DMS53 treated with DMSO at 0.1 percent for 48 hours (cell line): ENCODE data around the gene ZGPAT.

Source experiments
- DNase-seq: peaks from one replicate; lab custom pipeline; 2025; ENCODE audit not compliant: unreplicated experiment; lab: John Stamatoyannopoulos, UW

ZGPAT gene

DNA sequence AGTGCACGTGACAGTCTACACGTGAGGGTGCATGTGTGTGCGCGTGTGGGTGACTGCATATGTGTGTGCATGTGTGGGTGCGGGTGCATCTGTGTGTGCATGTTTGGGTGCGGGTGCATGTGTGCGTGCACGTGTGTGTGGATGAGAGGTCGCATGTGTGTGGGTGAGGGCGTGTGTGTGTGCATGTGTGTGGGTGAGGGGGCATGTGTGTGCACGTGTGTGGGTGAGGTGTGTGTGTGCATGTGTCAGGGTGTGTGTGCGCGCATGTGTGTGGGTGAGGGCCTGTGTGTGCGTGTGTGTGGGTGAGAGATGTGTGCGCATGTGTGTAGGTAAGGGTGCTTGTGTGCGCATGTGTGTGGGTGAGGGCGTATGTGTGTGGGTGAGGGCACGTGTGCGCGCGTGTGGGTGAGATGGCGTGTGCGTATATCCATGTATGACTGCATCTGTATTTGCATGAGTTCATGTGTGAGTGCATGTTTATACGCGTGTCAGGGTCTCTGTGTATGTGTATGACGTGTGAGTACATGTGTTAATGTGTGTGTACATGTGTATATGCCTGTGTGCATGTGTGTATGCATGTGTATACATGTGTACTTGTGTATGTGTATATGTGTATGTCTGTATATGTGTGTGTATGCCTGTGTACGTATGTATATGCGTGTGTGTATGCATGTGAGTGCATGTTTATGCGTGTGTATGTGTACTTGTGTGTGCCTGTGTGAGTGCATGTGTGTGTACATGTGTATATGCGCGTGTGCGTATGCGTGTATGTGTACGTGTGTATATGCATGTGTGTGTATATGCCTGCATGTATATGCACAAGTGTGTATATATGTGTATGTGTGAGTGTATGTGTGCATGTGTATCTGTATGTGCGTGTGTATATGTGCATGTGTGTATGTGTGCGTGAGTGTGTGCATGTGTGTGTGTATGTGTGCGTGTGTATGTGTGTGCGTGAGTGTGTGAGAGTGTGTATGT, 24.6 kb downstream of the ZGPAT start:
- DNase-seq = no peak

DNA sequence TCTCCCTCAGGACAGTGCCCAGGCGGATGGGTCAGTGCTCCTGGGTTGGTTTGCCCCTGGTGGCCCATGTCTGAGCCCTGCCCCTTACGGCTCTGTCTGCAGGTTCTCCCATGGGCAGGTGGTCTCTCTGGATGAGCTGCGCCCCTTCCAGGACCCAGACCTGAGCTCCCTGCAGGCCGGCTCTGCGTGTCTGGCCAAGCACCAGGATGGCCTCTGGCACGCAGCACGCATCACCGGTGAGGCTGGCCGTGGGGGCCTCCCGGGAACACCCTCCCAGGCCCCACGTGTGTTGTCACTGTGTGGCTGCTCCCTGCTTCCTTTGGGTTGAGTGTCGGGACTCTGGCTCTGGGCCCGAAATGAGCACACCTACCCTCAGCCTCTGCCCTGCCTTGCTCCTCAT, 25.3 kb downstream of the ZGPAT start:
- DNase-seq = no peak

DNA sequence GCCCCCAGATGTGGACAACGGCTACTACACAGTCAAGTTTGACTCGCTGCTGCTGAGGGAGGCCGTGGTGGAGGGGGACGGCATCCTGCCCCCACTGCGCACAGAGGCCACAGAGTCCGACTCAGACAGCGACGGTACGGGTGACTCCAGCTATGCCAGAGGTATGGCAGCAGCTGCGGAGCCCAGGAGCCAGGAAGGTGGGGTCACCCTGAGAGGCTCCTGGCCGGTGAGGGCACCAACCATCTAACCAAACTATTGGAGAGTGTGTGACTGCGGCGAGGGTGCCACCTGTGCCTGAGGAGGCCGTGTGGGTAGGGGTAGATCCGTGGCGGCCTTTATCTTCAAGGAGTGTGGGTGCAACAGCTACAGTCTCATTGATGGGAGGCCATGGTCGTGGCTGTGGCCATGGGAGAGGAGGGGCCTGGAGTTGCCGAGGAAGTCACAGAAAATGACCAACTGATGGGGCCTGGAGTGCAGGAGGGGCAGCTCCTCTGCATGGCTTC, 25.8 kb downstream of the ZGPAT start:
- DNase-seq = no peak

DNA sequence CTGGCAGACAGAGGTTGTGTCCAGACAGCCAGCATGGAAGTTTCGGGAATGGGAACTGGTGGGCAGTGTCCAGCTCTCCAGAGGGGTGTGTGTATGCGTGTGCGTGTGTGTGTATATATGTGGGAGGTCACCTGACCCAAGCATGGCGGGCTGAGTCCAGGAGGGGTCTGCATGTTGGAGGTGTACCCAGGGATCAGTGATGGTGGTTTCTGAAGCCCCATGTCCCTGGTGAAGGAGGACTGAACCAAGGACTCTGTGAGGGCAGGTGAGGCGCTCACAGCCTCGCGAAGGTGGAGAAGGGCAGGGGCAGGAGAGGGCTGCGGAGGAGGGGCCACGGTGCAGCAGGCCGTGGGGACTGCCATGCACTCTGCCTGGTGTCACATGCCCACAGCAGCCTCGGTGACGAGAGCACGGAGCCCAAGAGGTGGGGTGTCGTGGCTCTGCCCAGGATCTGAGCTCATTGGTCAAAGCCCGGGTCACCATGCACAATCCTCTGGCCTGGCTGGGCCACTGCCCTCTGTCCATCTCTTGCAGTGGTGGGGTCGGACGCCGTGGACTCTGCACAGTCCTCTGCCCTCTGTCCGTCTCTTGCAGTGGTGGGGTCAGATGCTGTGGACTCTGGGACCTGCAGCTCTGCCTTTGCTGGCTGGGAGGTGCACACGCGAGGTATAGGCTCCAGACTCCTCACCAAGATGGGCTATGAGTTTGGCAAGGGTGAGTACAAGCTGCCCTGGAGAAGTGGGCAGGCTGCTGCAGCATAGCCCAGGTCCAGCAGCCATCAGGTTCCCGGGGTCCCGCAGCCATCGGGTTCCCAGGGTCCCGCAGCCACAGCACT, 26.5 kb downstream of the ZGPAT start:
- no peak for DNase-seq

DNA sequence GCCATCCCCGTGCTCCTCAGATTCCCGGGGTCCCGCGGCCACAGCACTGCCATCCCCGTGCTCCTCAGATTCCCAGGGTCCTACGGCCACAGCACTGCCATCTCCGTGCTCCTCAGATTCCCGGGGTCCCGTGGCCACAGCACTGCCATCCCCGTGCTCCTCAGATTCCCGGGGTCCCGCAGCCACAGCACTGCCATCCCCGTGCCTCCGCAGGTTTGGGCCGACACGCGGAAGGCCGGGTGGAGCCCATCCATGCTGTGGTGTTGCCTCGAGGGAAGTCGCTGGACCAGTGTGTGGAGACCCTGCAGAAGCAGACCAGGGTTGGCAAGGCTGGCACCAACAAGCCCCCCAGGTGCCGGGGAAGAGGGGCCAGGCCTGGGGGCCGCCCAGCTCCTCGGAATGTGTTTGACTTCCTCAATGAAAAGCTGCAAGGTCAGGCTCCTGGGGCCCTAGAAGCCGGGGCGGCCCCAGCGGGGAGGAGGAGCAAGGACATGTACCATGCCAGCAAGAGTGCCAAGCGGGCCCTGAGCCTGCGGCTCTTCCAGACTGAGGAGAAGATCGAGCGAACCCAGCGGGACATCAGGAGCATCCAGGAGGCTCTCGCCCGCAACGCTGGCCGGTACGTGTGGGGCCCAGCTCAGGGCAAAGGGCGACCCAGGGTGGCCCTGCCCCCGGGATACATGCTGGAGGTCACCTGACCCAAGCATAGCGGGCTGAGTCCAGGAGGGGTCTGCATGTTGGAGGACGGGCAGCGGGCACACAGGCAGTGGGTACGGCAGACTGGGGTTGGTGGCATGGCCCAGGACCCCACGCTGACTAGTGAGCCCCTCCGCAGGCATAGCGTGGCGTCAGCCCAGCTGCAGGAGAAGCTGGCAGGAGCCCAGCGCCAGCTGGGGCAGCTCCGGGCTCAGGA, 27.4 kb downstream of the ZGPAT start:
- no peak for DNase-seq

DNA sequence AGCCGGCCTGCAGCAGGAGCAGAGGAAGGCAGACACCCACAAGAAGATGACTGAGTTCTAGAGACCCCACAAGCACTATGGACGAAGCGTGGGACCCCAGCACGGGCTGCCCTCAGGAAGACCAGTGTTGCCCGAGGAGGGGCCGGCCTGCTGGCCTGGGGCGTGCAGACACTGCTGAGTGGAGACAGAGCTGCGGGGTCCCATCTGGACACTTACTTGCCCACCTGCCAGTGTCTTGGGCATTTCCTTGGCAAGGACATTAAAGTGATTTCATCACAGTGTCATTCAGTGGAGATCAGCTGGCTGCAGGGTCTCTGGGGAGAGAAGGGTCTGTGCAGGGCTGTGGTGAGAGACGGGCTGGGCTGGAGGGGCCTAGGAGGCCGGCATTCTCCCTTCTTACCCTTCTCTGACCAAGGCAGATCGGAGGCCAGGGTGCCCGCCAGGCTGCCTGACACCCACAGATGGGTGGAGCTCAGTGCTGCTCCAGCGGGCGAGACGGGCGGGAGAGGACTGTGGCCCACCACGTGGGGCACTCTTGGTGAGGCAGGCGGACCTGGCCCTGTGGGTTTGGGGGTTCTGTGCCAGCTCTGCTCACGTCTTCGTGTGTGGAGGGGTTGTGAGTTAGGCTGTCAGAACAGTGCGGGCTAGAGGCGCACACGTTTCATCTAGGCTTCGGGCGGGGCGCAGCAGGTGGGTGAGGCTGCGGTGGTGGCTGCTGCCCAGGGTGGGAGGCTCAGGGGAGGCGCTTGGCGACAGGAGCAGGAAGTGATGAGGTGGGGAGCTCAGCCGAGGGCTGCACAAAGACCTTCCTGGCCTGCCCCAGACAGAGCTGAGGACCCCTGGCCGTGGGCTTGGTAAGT, 28.2 kb downstream of the ZGPAT start, which contains the start of gene LIME1:
TSS of gene LIME1 (plus strand) at position 806 of the 860 bp plus-strand sequence. CDS start 886 bp downstream, outside the sequence.
- DNase-seq = no peak

DNA sequence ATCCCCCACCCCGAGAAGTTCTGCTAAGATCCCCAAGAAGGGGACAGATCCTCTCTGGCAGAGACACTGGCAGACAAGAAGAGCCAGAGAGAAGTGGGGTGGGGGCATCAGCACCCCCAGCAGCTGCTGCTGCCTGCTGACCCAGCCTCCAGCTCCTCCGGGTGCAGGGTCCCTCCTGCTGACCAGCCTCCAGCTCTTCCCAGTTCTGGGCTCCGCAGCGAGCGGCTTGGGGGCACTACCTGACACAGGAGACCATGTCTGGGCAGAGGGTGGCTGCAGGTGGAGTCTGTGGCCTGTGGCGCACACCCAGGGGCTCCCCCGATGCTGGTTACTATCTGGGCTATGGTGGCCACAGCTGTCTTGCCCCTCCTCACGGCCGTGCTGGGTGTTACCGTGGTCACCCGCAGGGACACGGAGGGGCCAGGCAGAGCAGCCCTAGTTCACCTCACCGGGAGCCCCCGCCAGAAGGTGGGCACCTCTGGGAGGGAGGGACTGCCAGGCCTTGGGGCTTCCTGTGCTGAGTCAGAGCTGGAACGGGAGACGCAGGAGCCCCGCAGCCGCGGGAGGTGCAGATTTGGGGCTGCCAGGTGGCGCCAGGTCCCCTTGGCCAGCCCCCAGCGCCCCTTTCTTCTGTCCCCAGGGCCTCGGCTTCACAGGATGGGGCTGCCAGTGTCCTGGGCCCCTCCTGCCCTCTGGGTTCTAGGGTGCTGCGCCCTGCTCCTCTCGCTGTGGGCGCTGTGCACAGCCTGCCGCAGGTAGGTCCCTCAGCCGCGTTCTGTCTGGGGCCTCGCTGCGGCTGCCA, 29.3 kb downstream of the ZGPAT start:
- DNase-seq = no peak

DNA sequence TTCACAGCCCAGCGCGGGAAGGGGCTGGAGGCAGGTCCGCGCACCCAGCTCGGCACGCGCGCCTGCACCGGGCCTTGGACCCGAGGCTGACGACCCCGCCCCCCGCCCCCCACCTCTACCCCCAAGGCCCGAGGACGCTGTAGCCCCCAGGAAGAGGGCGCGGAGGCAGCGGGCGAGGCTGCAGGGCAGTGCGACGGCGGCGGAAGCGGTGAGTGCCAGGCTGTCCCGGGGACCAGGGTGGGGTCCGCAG, 29.8 kb downstream of the ZGPAT start:
- DNase-seq = no peak

DNA sequence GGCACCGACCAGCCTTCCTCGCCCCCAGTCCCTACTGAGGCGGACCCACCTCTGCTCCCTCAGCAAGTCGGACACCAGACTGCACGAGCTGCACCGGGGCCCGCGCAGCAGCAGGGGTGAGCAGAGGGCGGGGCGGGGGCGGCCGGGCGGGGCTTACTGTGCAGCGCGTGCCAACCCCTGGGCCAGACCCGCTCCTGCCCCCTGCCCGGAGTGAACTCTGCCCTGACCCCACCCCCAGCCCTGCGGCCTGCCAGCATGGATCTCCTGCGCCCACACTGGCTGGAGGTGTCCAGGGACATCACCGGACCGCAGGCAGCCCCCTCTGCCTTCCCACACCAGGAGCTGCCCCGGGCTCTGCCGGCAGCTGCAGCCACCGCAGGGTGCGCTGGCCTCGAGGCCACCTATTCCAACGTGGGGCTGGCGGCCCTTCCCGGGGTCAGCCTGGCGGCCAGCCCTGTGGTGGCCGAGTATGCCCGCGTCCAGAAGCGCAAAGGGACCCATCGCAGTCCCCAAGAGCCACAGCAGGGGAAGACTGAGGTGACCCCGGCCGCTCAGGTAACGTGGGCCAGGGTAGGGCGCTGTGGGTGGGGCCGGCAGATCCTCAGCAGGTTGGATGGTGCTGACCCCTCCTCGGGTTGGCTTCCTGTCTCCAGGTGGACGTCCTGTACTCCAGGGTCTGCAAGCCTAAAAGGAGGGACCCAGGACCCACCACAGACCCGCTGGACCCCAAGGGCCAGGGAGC, 30.3 kb downstream of the ZGPAT start:
- no peak for DNase-seq

DNA sequence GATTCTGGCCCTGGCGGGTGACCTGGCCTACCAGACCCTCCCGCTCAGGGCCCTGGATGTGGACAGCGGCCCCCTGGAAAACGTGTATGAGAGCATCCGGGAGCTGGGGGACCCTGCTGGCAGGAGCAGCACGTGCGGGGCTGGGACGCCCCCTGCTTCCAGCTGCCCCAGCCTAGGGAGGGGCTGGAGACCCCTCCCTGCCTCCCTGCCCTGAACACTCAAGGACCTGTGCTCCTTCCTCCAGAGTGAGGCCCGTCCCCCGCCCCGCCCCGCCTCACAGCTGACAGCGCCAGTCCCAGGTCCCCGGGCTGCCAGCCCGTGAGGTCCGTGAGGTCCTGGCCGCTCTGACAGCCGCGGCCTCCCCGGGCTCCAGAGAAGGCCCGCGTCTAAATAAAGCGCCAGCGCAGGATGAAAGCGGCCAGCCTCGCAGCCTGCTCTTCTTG, 30.9 kb downstream of the ZGPAT start:
- peak; percentile 45 for DNase-seq

DNA sequence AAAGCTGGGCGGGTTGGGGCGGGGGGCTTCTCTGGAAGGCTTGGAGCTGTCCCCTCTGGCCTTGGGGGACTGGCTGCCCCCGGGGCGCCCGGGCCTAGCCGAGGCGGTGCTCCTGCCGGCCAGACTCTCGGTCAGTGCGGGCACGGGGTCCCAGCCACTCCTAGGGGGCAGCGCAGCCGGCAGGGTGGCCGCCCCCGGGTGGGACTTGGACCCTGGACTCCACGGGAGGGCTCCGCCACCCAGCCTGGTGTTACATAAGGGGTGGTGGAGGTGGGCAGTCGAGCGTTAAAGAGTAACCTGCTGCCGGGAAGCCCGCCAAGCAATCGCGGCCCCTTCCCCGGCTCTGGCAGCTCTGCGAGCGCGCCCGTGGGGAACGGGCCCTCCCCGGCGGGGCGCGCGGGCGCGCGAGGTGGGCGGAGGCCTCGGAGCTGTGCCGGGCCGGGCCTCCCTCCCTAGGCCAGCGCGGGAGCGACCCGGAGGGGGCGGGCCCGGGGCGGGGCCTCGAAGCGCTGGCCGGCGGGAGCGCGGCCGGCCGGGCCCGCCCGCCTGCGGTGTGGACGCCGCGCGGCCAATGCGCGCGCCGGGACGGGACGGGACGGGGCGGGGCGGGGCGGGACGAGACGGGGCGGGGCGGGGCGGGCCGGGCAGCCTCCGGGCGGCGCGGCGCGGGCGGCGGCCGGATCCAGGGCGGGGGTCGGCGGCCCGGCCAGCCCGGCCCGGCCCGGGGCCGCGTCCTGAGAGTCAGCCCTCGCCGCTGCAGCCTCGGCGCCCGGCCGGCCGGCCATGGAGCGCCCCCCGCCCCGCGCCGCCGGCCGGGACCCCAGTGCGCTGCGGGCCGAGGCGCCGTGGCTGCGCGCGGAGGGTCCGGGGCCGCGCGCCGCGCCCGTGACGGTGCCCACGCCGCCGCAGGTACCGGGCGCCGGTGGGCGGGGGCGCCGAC, 31.6 kb downstream of the ZGPAT start, which contains the start of gene SLC2A4RG:
TSS of gene SLC2A4RG (plus strand) at position 647 of the 940 bp plus-strand sequence. CDS start at position 784, 137 bp downstream.
- peak; percentile 55 for DNase-seq

DNA sequence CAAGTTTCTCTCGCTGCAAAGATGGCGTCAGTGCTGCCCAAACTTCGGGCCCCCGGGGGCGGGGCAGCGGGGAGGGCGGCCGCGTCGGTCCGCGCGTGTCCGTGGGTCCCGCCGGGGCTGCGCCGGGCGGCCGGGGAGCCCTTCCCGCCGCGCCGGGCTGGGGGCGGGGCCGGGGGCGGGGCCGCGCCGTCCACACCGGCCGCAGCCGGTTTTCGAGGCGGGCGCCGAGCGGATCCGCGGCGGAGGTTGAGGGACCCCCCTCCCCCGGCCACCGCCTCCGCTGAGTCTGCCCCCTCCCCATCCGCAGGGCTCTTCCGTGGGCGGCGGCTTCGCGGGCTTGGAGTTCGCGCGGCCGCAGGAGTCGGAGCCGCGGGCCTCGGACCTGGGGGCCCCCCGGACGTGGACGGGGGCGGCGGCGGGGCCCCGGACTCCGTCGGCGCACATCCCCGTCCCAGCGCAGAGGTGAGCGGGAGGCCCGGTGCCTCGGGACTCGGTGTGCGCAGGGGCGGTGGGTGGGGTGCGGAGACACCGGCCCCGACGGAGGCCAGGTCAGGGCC, 32.3 kb downstream of the ZGPAT start:
- peak; percentile 15 for DNase-seq

DNA sequence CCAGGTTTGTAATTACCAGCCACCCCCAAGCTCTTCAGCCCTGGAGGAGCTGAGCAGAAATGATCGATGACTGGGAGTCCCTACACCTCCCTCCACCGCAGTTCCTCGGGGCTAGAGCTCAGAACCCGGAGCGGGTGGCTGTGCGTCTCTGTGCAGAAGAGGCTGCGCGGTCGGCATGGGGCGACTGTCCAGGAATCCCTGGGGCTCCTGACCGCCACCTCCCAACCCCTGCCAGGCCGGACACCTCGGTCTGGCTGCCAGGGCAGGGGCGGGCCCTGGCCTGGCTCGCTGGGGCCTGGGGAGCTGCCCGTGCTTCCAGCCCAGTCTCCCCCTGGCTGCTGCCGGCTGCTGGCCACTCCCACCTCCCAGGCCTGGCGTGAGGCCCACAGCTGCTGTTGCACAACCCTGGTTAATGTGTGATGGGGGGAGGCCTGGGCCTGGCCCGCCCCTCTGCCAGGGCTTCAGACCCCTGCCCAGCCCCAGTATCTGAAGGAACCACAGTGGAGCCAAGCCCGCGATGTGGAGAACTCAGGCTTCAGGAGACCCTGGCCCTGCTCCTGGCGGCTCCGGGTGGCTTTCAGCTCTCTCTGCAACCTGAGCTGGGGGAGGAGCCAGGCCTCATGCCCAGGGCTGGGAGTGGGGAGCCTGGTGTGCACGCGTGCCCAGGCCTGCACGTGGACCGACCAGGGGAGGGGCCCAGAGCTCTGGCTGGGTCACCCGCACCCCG, 33.0 kb downstream of the ZGPAT start:
- peak; percentile 59 for DNase-seq

DNA sequence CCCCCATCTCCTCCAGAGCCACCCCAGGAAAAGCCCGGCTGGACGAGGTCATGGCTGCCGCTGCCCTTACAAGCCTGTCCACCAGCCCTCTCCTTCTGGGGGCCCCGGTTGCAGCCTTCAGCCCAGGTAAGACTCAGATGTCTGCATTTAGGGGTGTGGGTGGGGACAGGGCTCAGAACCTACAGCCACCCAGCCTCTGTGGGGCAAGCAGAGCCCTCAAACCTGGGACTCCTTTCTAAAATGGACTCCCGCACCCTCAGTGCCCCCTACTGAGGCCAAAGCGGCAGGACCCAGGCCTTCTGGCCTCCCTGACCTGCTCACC, 33.5 kb downstream of the ZGPAT start:
- DNase-seq = no peak

DNA sequence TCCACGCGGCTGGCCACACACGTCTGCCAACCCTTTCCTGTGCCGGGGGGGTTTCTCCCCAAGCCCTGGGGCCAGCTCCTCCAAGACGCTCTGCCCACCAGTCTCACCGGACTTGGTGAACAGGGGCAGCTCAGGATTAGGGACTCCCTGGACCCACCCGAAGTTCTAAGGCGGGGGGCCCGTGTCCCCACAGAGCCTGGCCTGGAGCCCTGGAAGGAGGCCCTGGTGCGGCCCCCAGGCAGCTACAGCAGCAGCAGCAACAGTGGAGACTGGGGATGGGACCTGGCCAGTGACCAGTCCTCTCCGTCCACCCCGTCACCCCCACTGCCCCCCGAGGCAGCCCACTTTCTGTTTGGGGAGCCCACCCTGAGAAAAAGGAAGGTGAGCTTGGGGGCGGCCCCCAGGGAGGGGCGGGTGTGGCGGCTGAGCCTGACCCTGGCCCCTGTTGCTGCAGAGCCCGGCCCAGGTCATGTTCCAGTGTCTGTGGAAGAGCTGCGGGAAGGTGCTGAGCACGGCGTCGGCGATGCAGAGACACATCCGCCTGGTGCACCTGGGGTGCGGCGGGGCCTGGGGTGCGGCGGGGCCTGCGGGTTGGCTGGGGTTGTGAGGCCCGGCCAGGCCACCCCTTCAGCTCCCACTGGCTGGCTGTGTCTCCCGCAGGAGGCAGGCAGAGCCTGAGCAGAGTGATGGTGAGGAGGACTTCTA, 34.0 kb downstream of the ZGPAT start:
- no peak for DNase-seq
